Left ventricle myocardium inferior (tissue), 1 donor: Measurements from ENCODE around the gene NOS1. TPM values are rescaled to one million over a fixed set of nuclear protein-coding genes. Genes with fewer than 3 reads are reported as not detected.

Source experiments
- DNase-seq: peaks from one replicate; pipeline ENCODE4 v3.0.0-alpha.2; 2020
- H3K27ac ChIP-seq: fragments of 200-600 bp; replicated peaks from 2 replicates; pipeline ENCODE4 v1.8.0; 2021
- H3K27me3 ChIP-seq: fragments of 200-600 bp; 2 replicates; pipeline ENCODE4 v1.8.0; 2021; ENCODE audit warnings: low read depth
- H3K36me3 ChIP-seq: fragments of 200-600 bp; 2 replicates; pipeline ENCODE4 v1.8.0; 2021
- H3K4me1 ChIP-seq: fragments of 200-600 bp; 2 replicates; pipeline ENCODE4 v1.8.0; 2021
- H3K4me3 ChIP-seq: fragments of 200-600 bp; 2 replicates; pipeline ENCODE4 v1.8.0; 2021; ENCODE audit warnings: mild to moderate bottlenecking, moderate library complexity
- H3K9me3 ChIP-seq: fragments of 200-600 bp; replicated peaks from 2 replicates; pipeline ENCODE4 v1.8.0; 2021
- CTCF ChIP-seq: fragments of 200-600 bp; IDR thresholded peaks from 2 replicates; pipeline ENCODE4 v1.8.0; 2021; ENCODE audit warnings: antibody characterized with exemption, mild to moderate bottlenecking, borderline replicate concordance
- intact Hi-C: fragments of 100-400 bp; cut with micrococcal nuclease; formaldehyde crosslinking; loops from one replicate; pipeline ENCODE4 v1.11.0; 2022
- total RNA-seq: library from RNA; stranded (reverse); fragmentation: NEBNext Ultra II Directional; extraction: Animal tissue kit (Norgen Biotek cat#: 25700); gene quantifications from one replicate; pipeline ENCODE4 v1.2.1, GENCODE V29; 2021
- donor health status: DM: no; HTN: yes; CAD: no; lungs with severe emphysema.

Gene NOS1
- total RNA-seq, 1 donor from 2014 or later, result 0.22 TPM

- peaks cover 21% of the 10 kb centered on the region for H3K9me3 ChIP-seq
- H3K36me3 ChIP-seq, result no peaks in the 10 kb centered on the region
- H3K27ac ChIP-seq, result no peak overlapping the region
- no peaks in the 10 kb centered on the region for H3K4me1 ChIP-seq
- intact Hi-C loops, result no loop called here
- no peak for TF ChIP-seq CTCF
- H3K4me3 ChIP-seq, result no peak overlapping the region
- DNase-seq, result no peak
- H3K27me3 ChIP-seq, result peaks cover 80% of the 10 kb centered on the region
Observed at GRCh38 chr12:117342247-117342646, 19.2 kb downstream of the NOS1 start.

GRCh38 chr12:117339104-117339503, 22.3 kb downstream of the NOS1 start:
- Histone ChIP-seq H3K4me3 (no peak overlapping the region), H3K36me3 (no peaks in the 10 kb centered on the region), H3K4me1 (no peaks in the 10 kb centered on the region), H3K9me3 (peaks cover 15% of the 10 kb centered on the region), H3K27me3 (peaks cover 89% of the 10 kb centered on the region), H3K27ac (no peak overlapping the region)
- DNase-seq, result no peak
- intact Hi-C loops, result no loop called here
- TF ChIP-seq CTCF, result no peak

- no peak for TF ChIP-seq CTCF
- intact Hi-C loops, result no loop called here
- Histone ChIP-seq H3K9me3 (no peaks in the 10 kb centered on the region), H3K27me3 (peaks cover 96% of the 10 kb centered on the region), H3K4me3 (no peak overlapping the region), H3K4me1 (no peaks in the 10 kb centered on the region), H3K27ac (no peak overlapping the region), H3K36me3 (no peaks in the 10 kb centered on the region)
- DNase-seq, result no peak
Observed at GRCh38 chr12:117334855-117335587, 26.4 kb downstream of the NOS1 start.

GRCh38 chr12:117334051-117334450, 27.4 kb downstream of the NOS1 start:
- H3K27ac ChIP-seq, result no peak overlapping the region
- DNase-seq, result no peak
- TF ChIP-seq CTCF, result no peak
- intact Hi-C loops, result no loop called here
- H3K9me3 ChIP-seq, result no peaks in the 10 kb centered on the region
- no peak overlapping the region for H3K4me3 ChIP-seq
- peaks cover 95% of the 10 kb centered on the region for H3K27me3 ChIP-seq
- H3K36me3 ChIP-seq, result no peaks in the 10 kb centered on the region
- no peaks in the 10 kb centered on the region for H3K4me1 ChIP-seq

- H3K27me3 ChIP-seq, result peaks cover 96% of the 10 kb centered on the region
- no peak overlapping the region for H3K27ac ChIP-seq
- no peak for DNase-seq
- H3K4me1 ChIP-seq, result no peaks in the 10 kb centered on the region
- H3K4me3 ChIP-seq, result no peak overlapping the region
- intact Hi-C loops, result no loop called here
- TF ChIP-seq CTCF, result no peak
- H3K9me3 ChIP-seq, result no peaks in the 10 kb centered on the region
- no peaks in the 10 kb centered on the region for H3K36me3 ChIP-seq
Observed at GRCh38 chr12:117333331-117333881, 28.0 kb downstream of the NOS1 start.
